GM18507 (cell line): ENCODE data around the gene TNFSF4.
A peak's percentile ranks its signal among the peaks of the same experiment; 100 is the strongest.
"Not testable (repeated sequence)": the region's sequence is repeated elsewhere in the genome, so short reads cannot be mapped to it uniquely, and the experiment has no call there.

Source experiments
- DNase-seq: peaks from one replicate; pipeline ENCODE4 v3.0.0; 2011; ENCODE audit warnings: low read depth; ENCODE audit not compliant: insufficient read length; ENCODE audit errors: extremely low spot score
- FAIRE-seq: peaks from 2 replicates; lab custom pipeline; 2011; peaks lifted over from hg19 to GRCh38; lab: Jason Lieb, UNC

TNFSF4 gene

GRCh38 chr1:173206816-173207568 is at the start of gene TNFSF4:
TNFSF4 (minus strand) TSS chr1:173207331; CDS start chr1:173207176, 155 bp downstream.
- DNase-seq (no peak), FAIRE-seq (peak; percentile 46)

- FAIRE-seq (peak; percentile 75), DNase-seq (no peak)
Measured at GRCh38 chr1:173255214-173255813, 48.2 kb upstream of the TNFSF4 start.

- DNase-seq: no peak
- no peak for FAIRE-seq
Measured at GRCh38 chr1:173253046-173253445, 45.9 kb upstream of the TNFSF4 start.

- FAIRE-seq (no peak), DNase-seq (no peak)
Measured at GRCh38 chr1:173249349-173249748, 42.2 kb upstream of the TNFSF4 start.

GRCh38 chr1:173248247-173248940 is 41.3 kb upstream of the TNFSF4 start:
- no peak for FAIRE-seq
- DNase-seq: no peak

- FAIRE-seq (no peak), DNase-seq (no peak)
Measured at GRCh38 chr1:173245892-173246291, 38.8 kb upstream of the TNFSF4 start.

GRCh38 chr1:173243300-173243699 is 36.2 kb upstream of the TNFSF4 start:
- FAIRE-seq: no peak
- DNase-seq: no peak

GRCh38 chr1:173241528-173242347 is 34.6 kb upstream of the TNFSF4 start:
- FAIRE-seq (peak; percentile 63), DNase-seq (no peak)

- FAIRE-seq (no peak), DNase-seq (no peak)
Measured at GRCh38 chr1:173240609-173241008, 33.5 kb upstream of the TNFSF4 start.

GRCh38 chr1:173239058-173239457 is 31.9 kb upstream of the TNFSF4 start:
- FAIRE-seq (no peak), DNase-seq (no peak)

- no peak for FAIRE-seq
- no peak for DNase-seq
Measured at GRCh38 chr1:173234899-173235298, 27.8 kb upstream of the TNFSF4 start.

- DNase-seq, FAIRE-seq: not testable (repeated sequence)
Measured at GRCh38 chr1:173234434-173234833, 27.3 kb upstream of the TNFSF4 start.

GRCh38 chr1:173229031-173229430 is 21.9 kb upstream of the TNFSF4 start:
- FAIRE-seq, DNase-seq: not testable (repeated sequence)

GRCh38 chr1:173224949-173225348 is 17.8 kb upstream of the TNFSF4 start:
- DNase-seq (no peak), FAIRE-seq (peak; percentile 54)

GRCh38 chr1:173224280-173224892 is 17.3 kb upstream of the TNFSF4 start:
- DNase-seq (no peak), FAIRE-seq (no peak)

GRCh38 chr1:173223031-173223380 is 15.9 kb upstream of the TNFSF4 start:
- no peak for FAIRE-seq
- DNase-seq: no peak

- peak; percentile 70 for FAIRE-seq
- DNase-seq: no peak
Measured at GRCh38 chr1:173222149-173223030, 15.3 kb upstream of the TNFSF4 start.

- FAIRE-seq: no peak
- DNase-seq: no peak
Measured at GRCh38 chr1:173220157-173220556, 13.0 kb upstream of the TNFSF4 start.
